T-helper 2 cell (primary cell): ENCODE data around the gene KCNG2.
A peak's percentile ranks its signal among the peaks of the same experiment; 100 is the strongest.

Source experiments
- DNase-seq, 5 experiments: peaks; one replicate each; pipeline versions ENCODE4 v3.0.0 to v3.0.0-alpha.2; 2012 to 2022

KCNG2 gene

GRCh38 chr18:79800371-79801180, 2.8 kb downstream of the KCNG2 start:
- DNase-seq = no peak

GRCh38 chr18:79801217-79801616, 3.5 kb downstream of the KCNG2 start:
- DNase-seq = no peak

- DNase-seq = no peak
Observed at GRCh38 chr18:79801641-79802040, 3.9 kb downstream of the KCNG2 start.

- DNase-seq = no peak
Observed at GRCh38 chr18:79802298-79802697, 4.6 kb downstream of the KCNG2 start.

- no peak for DNase-seq
Observed at GRCh38 chr18:79803611-79804051, 5.9 kb downstream of the KCNG2 start.

- no peak for DNase-seq
Observed at GRCh38 chr18:79804130-79804787, 6.5 kb downstream of the KCNG2 start.

- peak in 1 of 5 experiments; percentile 26 for DNase-seq
Observed at GRCh38 chr18:79805211-79805887, 7.6 kb downstream of the KCNG2 start.

GRCh38 chr18:79805926-79806487, 8.3 kb downstream of the KCNG2 start:
- no peak for DNase-seq

GRCh38 chr18:79806976-79807841, 9.5 kb downstream of the KCNG2 start:
- DNase-seq = no peak

- no peak for DNase-seq
Observed at GRCh38 chr18:79809482-79810192, 11.9 kb downstream of the KCNG2 start.

GRCh38 chr18:79812052-79812451, 14.3 kb downstream of the KCNG2 start:
- no peak for DNase-seq

GRCh38 chr18:79814373-79814772, 16.6 kb downstream of the KCNG2 start:
- no peak for DNase-seq

- DNase-seq = no peak
Observed at GRCh38 chr18:79815657-79816056, 17.9 kb downstream of the KCNG2 start.

- no peak for DNase-seq
Observed at GRCh38 chr18:79816092-79816491, 18.4 kb downstream of the KCNG2 start.

- no peak for DNase-seq
Observed at GRCh38 chr18:79816981-79817606, 19.4 kb downstream of the KCNG2 start.

GRCh38 chr18:79817607-79817998, 19.9 kb downstream of the KCNG2 start:
- no peak for DNase-seq

GRCh38 chr18:79818036-79818435, 20.3 kb downstream of the KCNG2 start:
- DNase-seq = no peak

GRCh38 chr18:79818631-79819030, 20.9 kb downstream of the KCNG2 start:
- DNase-seq = no peak

- DNase-seq = no peak
Observed at GRCh38 chr18:79819064-79819967, 21.6 kb downstream of the KCNG2 start.

GRCh38 chr18:79819968-79820351, 22.2 kb downstream of the KCNG2 start:
- no peak for DNase-seq
